ENCODE results near the gene FCN2. TPM values are rescaled to one million over a fixed set of nuclear protein-coding genes. Genes with fewer than 3 reads are reported as not detected.

Gene FCN2
- total RNA-seq, result not detected

- no peak for DNase-seq
Measured at GRCh38 chr9:134880484-134881312, at the start of gene FCN2. TSS of gene FCN2 (plus strand) at chr9:134880810. CDS start at chr9:134880822, 12 bp downstream.

- DNase-seq, result no peak
Measured at GRCh38 chr9:134830926-134831720, 49.5 kb upstream of the FCN2 start.

DNA sequence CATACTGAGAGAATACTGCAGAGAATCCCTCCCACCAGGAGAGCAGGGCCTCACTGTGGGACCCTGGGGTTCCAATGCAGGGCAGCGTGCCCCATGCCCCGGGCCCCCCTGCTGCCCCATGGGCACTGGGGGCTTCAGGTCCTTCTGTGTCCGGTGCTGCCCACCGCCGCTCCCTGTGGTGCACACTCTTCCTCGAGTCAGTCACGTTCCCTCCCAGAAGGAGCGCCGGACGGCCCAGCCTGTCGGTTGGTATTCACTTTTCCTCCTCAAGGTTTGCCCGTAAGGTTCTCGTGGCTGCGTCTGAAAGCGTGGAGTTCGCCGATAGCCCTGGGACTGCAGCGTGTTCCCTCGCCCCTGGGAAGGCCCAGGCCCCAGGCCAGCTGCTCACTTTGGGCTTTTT lies 48.1 kb upstream of the FCN2 start:
- DNase-seq, result no peak

GRCh38 chr9:134833294-134833880 lies 47.2 kb upstream of the FCN2 start:
- DNase-seq, result no peak

DNA sequence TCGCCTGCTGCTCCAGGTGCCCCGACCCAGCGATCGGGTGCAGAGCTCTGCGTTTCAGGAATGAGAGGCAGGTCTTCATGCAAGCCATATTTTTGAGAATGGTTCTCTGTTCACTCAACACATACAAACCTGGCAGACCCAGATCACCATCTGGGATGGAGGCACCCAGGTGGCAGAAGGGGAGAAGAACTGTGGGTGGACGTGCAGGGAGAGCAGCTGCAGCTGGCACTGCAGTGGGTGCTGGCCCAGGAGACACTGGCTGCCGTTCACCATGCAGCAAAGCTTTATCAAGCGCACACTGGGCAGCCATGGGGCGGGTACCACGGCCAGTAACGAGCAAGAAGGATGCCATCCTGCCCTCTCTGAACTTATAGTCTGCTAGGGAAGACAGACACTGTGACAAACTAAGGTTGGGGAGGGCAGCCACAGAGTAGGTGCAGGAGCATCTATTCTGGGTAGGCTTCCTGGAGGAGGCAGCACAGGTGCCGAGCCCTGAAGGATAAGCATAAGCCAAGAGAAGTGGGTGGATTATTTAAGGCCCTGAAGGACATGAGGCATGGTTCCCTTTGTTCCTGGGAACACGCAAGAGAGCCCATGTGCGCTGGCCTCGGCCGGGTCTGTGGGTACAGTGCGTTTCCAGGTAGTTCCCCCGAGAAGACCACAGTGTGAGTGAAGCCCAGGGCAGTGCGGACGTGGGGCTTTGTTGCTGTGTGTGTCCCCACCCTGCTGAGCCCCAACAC lies 46.2 kb upstream of the FCN2 start:
- peak; percentile 42 for DNase-seq

DNA sequence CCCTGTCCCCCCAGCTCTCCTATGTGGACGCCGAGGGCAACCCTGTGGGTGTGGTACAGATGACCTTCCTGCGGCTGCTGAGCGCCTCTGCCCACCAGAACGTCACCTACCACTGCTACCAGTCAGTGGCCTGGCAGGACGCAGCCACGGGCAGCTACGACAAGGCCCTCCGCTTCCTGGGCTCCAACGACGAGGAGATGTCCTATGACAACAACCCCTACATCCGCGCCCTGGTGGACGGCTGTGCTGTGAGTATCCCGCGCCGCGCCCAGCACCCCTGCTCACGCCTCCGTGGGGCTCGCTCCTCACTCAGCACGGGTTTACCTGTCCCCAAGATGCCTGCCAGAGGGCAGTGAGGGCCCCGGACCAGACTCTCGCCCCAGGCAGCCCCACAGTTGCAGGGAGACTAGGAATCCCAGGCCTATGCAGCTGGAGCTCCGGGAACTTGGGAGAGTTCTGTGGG lies 45.6 kb upstream of the FCN2 start:
- no peak for DNase-seq

- no peak for DNase-seq
Measured at GRCh38 chr9:134835448-134835847, 45.2 kb upstream of the FCN2 start.

- no peak for DNase-seq
Measured at GRCh38 chr9:134835987-134836386, 44.6 kb upstream of the FCN2 start.

DNA sequence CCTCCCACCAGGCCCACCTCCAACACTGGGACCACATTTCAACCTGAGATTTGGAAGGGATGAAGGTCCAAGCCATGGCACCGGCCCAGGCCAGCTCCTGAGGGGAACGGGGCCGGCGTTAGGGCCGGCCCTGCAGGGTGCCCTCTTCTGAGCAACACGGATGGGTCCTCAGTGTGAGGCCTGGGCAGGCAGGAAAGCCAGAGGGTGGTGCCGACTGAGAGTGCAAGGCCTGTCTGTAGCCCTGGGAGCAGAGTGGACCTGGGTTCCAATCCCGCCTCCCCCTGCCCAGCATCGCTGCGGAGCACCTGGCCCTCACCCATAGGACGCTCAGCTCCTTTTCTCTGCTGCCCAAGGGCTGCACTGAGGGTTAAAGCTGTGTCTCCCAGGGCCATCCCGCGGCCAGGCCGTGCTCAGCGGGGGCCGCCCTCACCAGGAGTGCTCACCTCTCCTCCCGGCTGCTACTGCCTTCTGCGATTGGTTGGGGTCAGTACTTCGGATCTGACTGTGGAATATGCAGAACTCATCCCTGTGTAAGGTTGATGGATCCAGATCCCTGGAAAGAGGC lies 44.1 kb upstream of the FCN2 start:
- DNase-seq, result no peak

- no peak for DNase-seq
Measured at GRCh38 chr9:134837529-134837928, 43.1 kb upstream of the FCN2 start.

GRCh38 chr9:134838651-134839454 lies 41.8 kb upstream of the FCN2 start:
- DNase-seq, result no peak

GRCh38 chr9:134839455-134840125 lies 41.0 kb upstream of the FCN2 start:
- DNase-seq, result no peak

DNA sequence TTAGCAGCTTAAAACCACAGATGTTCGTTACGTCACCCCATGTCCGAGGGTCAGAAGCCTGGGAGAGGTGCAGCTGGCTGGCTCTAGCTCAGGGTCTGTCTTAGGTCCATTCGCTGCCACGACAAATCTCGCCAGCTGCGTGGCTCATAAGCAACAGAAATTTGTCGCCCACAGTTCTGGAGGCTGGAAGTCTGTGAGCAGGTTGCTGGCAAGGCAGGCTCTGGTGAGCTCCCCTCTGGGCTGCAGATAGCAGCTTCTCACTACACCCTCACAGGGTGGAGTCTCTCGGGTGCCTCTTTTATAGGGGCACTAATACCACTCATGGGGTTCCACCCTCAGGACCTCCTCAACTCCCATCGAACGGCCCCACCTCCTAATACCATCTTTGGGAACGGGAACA lies 40.1 kb upstream of the FCN2 start:
- DNase-seq, result no peak

- no peak for DNase-seq
Measured at GRCh38 chr9:134841180-134841904, 39.3 kb upstream of the FCN2 start.

- DNase-seq, result no peak
Measured at GRCh38 chr9:134842321-134842720, 38.3 kb upstream of the FCN2 start.

DNA sequence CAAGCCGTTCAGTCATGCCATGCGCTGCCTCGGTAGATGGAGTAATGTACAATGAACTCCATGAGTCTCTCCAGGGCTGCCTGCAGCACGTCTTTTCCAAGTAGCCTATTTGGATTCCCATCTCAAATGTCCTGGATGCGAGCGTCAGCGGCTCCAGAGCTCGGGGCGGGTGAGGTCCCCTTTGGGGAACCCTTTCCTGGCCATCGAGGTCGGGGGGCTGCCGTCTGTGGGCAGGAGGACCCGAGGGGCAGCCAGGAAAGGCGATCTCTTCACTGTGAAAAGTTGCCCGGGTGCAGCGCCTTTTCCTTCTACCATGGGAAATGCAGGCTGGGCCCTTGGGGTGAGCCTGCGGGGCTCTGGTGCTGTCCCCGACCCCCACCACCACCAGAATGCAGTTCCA lies 36.9 kb upstream of the FCN2 start:
- no peak for DNase-seq

GRCh38 chr9:134844821-134845220 lies 35.8 kb upstream of the FCN2 start:
- DNase-seq, result no peak

GRCh38 chr9:134846187-134846586 lies 34.4 kb upstream of the FCN2 start:
- DNase-seq, result no peak

- DNase-seq, result no peak
Measured at GRCh38 chr9:134846699-134847098, 33.9 kb upstream of the FCN2 start.

DNA sequence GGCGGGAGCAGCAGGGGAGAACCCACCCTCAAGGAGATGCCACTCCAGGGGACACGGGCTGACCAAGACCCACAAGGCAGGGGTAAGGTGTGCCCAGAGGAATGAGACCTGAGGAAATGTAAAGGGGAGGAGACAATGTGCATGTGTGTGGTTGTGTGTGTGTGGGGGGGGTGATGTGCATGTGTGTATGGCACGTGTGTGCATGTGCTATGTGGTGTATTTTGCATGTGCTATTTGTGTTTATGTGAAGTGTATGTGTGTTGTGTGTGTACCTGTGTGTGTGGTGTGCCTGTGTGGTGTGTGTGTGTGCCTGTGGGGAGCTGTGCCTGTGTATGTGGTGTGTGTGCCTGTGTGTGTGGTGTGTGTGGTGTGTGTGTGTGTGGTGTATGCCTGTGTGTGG lies 33.5 kb upstream of the FCN2 start:
- no peak for DNase-seq

All from occipital lobe (tissue), 2 donors.